ENCODE results near the gene IFI27L1.

Gene IFI27L1

DNA sequence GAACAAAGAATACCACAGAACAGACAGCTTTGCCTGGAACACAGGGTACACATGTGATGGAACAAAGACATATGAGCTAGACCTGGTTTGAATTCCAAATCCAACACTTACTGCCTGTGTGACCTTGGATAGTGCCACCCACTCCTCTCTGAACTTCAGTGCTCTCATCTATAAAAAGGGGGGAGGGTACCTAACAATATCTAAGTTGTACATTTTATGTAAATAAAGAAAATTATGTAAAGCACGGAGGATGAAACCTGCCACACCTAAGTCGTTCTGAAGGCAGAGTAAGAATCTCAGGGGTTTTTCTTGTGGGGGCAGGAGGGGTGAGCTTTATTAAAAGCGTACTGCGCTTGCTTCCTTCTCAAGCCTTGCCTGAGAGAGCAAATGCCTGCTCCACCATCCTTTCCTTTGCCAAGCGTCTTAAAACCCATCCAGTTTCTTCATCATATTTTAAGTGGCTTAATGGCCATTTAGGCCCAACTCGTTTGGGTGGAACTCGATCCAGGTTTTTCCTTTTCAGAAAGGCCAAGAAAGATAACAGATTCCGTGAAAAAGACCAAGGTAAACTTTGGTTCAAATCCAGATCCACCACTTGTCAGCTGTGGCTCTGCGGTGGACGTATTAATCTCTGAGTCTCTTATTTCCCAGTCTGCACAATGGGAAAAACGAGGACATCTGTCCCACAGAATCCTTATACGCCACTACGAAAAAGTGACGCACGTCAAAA lies 1.1 kb upstream of the IFI27L1 start:
- DNase-seq (ENCODE audit: low read depth, low spot score), result peak; percentile 64

DNA sequence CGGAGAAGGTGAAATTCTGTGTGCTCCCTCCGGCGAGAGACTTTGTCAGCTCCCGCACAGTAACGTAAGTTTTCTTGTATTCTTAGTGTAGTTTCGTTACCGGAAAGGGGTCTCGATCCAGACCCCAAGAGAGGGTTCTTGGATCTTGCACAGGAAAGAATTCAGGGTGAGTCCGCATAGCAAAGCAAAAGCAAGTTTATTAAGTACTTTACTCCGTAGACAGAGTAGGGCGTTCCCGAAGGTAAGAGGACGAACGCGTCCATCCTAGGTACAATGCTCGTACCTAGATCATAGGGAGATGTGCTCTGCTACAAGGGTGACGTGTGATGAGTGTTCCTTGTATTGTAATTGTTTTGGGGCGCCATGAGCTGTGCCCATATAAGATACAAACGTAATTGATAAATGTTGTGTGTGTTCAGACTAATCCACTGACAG lies 293 bp downstream of the IFI27L1 start:
- no peak for DNase-seq (ENCODE audit: low read depth, low spot score)

DNA sequence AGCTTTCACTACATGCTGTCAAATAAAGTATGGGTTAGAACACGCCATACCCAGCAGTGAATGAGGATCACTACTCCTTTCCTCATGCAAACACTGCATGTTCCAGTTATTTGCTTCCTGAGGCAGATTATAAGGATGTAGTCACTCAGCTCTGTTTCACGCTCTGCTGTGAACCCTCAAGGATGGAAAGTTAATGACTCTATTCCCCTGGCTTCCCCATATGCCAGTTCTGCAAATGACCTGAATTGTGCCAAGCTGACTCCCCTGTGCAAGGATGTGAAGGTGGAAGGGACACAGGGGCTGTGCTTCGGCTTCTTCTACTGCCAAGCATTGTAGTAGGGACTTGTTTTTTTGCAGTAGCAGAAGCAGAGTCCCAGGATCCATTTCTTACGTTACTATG lies 6.8 kb downstream of the IFI27L1 start:
- no peak for DNase-seq (ENCODE audit: low read depth, low spot score)

DNA sequence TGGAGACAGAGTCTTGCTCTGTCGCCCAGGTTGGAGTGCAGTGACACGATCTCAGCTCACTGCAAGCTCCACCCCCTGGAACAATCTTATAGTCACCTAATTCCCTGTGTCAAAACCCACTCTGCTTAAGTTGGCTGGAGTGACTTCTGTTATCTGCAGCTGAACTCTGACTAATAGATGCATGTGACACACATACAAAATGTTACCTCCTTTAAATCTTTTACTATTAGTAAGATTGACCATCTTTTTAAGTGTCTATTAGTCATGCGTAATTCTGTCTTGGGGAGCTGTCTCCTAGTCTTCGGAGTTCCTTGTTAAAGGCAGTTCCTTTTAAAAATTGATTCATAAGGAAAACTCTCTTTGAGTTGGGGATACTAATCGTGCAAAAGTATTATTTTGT lies 7.4 kb downstream of the IFI27L1 start:
- no peak for DNase-seq (ENCODE audit: low read depth, low spot score)

DNA sequence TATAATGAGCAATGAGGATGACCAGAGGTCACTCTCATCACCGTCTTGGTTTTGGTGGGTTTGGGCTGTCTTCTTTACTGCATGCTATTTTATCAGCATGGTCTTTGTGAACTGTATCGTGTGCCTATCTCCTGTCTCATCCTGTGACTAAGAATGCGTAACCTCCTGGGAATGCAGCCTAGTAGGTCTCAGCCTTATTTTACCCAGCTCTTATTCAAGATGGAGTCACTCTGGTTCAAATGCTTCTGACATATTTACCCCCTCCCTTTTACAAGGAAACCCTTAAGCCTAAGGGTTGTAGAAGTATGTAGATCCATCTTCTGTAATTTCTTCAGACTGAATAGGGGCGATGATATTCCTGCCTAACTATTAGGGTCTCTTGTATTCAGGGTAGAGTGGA lies 8.4 kb downstream of the IFI27L1 start:
- no peak for DNase-seq (ENCODE audit: low read depth, low spot score)

DNA sequence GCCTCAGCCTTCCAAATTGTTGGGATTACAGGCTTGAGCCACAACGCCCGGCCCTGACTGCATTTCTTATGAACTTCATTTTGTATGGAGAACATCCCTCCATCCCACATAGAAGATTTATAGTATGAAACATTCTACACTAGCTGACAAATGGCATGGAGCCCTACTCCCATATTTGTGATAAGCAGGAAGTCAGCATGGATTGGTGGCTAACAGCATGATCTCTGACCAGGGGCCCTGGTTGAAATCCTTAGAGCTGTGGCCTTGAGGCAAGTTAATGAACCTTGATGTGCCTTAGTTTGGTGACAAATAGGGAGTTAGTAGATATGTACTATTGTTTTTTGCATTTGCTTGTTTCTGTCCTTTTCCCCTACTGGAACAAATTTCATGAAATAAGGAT lies 12.3 kb downstream of the IFI27L1 start:
- DNase-seq (ENCODE audit: low read depth, low spot score), result no peak

DNA sequence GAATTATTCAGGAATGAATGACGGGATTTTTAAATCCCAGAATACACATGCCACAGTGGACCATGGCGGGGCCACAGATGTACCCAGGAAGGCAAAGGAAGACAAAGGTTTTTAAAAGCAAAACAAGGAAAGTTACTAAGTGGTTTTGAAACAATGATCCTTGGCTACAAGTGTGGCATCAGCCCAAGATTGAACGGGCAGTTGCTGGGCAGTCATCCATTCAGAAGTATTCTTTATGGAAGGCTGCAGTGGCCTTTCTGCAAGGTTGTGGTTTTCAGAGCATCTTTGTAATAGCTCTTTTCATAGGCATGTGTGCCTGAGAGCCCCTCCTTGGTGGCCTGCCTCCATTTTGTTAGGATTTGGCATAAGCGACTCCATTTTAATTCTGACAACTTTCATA lies 16.0 kb downstream of the IFI27L1 start:
- DNase-seq (ENCODE audit: low read depth, low spot score), result peak; percentile 76

DNA sequence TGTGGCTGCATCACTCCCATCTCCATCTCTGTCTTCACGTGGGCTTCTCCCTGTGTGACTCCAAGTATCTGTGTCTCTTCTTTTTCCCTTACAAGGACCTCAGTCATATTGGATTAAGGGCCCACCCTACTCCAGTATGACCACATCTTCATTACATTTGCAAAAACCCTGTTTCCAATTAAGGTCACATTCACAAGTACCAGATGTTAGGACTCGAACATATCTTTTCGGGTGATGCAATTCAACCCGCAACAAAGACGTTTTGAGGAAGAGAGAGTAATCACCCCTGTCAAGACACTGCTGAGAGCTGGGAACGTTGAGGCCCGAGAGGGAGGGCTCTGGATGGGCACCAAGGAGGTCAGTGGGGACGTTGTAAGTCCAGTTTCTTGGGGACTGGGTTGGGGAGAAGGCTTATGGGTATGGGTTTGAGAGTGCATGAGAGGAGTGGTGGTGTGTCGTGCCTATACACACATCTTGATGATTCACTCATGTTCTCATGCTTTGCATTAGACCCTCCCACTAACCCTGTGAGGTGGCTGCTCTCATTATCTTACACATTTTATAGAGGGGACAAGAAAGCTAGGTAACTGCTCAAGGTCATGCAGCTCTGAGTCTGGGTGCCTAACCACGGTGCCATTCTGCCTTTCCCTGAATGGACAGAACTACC lies 17.3 kb downstream of the IFI27L1 start:
- no peak for DNase-seq (ENCODE audit: low read depth, low spot score)

DNA sequence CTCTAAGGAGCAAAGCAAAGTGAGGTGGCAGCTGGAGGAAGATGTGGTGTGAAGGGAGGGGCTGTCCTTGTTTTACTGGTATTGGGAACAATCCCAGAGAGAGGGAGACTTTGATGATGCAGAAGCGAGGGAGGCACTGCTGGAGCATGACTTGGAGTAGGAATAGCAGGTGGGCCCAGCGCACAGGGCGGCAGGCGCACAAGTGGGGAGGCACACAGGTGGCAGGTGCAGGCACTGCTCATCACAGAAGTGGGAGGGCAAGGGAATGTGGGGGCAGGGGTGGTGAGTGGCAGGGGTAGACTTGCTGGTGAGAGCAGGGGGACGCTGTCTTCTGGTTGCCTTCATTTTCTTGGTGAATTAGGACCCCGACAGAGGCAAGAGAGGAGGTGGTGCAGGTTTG lies 17.9 kb downstream of the IFI27L1 start:
- DNase-seq (ENCODE audit: low read depth, low spot score), result no peak

DNA sequence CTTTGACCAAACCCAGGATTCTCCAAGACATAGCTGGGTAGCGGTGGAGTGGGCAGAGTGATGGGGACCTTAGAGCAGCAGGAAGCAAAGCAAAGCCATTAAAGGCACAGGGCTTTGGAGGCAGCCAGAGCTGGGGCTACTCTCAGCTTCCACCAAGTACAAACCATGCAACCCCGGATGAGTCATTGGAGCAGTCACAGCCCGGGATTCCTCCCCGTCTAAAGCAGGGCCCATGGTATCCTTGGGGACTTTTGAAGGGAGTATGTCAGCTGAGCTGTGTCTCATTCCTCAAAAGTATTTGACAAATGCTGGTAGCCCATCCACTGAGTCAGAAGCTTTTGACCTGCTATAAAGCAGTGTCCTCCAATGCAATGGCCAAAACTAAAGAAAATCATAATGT lies 19.7 kb downstream of the IFI27L1 start:
- peak; percentile 77 for DNase-seq (ENCODE audit: low read depth, low spot score)

DNA sequence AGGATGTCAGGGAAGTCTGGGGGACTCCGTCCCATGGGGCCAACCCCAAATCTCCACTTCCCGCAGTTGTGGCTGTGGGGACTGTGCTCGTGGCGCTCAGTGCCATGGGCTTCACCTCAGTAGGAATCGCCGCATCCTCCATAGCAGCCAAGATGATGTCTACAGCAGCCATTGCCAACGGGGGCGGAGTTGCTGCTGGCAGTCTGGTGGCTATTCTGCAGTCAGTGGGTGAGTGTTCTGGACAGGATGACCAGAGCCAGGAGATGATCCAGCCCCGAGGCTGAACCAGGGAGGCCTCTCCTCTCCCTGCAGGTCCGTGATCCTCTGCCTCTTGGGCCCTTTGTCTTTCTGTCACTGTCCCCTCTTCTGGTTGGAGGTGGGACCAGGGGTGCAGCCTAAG lies 20.6 kb downstream of the IFI27L1 start:
- DNase-seq (ENCODE audit: low read depth, low spot score), result no peak

DNA sequence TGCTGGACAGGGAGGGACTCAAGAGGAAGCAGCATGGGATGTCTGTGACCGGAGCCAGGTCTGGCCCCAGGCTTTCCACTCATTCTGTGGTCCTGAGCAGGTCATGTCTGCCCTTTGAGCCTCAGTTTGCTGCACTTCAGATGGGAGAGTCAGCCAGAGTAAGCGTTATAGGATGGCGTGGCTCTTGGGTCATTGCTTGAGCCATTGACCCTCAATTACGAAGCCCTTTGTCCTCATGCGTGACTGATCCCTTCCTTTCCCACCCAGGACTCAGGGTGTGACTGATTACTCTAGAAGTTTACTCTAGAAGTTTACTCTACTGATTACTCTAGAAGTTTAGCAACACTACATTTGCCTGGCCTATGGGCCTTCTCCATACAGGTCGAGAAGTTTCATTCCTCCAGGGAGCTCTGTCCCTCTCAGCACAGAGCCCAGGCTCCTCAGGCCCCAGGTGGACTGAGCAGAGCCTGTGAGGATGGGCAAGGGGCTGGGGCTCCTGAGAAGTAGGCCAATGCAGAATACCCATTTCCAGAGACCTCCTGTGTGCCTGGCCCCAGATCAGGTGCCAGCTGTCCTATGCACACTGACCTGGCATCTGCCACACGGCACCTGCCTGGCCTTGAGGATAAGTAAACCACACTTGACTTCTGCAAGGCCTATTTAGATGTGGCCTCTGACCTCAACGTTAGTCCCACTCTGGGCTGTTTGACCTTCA lies 21.8 kb downstream of the IFI27L1 start:
- no peak for DNase-seq (ENCODE audit: low read depth, low spot score)

DNA sequence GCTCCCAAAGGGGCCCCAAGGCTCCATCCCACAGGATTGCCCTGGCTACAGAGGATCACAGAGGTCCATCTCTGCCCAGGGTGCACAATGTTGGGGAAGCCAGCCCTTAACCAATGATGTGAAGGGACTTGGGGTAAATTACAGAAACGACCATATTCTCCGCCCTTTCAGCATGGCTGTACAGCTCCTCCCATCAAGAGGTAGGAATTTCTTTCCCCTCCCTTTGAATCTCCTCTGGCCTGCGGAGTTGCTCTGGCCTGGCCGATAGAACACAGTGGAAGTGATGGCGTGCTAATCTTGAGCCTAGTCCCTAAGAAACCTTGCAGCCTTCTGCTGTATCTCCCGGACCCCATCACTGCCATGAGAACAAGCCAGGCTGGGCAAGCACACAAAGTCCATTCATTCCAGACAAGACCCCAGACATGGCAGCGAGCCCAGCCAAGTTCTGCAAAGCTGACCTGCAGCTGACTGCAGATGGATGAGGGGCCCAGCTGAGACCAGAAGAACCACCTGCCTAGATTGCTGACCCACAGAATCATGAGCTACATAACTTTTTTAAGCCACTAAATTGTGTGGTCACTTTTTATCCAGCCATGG lies 22.5 kb downstream of the IFI27L1 start:
- DNase-seq (ENCODE audit: low read depth, low spot score), result peak; percentile 83

DNA sequence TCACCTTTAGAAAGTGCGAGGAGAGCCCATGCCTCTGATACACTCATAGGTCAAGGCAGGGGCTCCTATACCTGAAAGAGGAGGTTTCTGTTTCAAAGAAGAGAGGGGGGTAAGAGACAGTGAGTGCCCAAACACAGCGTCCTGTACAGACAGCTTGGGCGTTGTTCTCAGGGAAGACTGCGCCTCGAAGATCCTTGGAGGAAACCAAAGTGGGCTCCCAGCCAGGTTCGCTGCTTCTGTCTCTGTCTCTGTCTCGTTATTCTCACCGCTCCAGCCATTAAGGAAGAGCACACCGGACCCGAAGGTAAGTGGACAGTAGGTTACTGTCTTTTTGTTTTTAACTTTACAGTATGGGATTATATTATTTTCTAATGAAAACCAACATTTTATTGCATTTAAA lies 23.6 kb downstream of the IFI27L1 start:
- no peak for DNase-seq (ENCODE audit: low read depth, low spot score)

DNA sequence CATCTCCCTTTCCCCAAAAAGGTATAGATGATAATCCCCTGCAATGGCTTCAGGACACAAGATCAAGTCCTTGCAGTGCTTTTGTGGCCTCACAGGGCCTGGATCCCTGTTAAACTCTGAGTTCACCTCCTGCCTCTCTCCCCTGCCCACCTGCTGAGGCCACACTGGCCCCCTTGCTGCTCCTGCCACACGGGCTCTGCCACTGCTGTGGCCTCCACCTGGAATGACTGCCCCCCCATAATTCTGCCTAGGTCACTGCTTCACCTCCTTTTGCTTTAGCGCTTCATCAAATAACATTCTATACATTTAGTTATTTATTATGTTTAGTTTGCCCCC lies 28.8 kb downstream of the IFI27L1 start:
- DNase-seq (ENCODE audit: low read depth, low spot score), result no peak

DNA sequence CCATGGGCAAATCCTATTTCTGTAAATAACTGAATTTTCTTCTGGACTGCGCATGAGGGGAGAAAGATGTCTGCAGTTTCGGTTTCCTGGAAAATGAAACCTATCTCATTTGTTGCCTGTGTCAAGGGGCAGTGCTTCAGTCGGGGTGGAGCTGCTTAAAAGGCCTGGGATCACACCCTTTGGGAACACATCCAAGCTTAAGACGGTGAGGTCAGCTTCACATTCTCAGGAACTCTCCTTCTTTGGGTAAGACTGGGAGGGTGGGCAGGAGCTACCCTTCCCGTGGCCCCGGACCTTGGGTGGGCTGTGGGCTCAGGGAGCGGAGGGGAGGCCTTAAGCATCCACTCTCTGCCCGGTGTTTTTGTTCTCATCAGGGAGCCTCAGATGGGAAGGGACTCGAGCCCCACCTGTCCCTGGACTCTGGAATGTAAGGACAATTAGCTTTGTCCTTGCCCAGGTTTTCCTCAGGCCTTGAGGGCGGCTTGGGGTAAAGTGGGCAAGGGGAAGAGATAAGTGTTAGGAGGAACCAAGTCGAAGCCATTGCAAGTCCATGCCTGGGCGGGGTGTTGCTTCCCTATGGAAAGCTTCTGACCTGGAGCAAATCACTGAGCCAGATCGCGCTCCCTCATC lies 29.6 kb downstream of the IFI27L1 start, which contains the start of gene IFI27:
Gene IFI27 (plus strand): TSS at position 185 of the 630 bp plus-strand sequence.
- DNase-seq (ENCODE audit: low read depth, low spot score), result peak; percentile 70

DNA sequence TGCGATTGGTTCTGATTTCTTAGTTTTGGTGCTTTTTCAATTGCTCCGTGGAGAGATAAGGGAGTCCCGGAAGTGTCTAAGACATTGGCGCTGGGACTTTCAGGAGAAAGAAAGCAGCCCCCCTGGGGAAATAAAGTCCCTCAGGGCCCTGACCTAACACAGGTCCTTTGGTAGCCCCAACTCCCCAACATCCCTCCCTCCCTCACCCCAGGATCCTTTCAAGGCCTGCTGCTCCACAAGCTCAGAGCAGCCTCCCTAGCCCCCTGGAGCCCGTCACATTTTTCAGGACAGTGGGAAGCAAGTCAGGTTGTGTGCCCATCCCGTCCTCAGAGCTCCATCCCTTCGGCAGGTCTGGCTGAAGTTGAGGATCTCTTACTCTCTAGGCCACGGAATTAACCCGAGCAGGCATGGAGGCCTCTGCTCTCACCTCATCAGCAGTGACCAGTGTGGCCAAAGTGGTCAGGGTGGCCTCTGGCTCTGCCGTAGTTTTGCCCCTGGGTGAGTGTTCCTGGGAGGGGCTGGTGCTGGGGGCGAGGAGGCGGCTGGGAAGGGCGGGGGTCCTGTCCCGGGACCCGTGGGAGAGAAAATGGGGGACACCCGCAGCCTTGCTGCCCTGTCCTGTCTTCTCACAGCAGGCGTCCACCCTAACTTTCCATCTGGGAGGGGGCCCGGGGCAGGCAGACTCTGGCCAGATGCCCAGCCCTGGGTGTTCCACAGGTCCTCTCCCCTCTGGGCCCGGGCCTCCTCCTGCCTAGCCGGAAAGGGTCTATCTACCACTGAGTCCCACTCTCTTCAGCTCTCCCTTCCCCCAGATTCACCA lies 30.4 kb downstream of the IFI27L1 start:
- DNase-seq (ENCODE audit: low read depth, low spot score), result no peak

DNA sequence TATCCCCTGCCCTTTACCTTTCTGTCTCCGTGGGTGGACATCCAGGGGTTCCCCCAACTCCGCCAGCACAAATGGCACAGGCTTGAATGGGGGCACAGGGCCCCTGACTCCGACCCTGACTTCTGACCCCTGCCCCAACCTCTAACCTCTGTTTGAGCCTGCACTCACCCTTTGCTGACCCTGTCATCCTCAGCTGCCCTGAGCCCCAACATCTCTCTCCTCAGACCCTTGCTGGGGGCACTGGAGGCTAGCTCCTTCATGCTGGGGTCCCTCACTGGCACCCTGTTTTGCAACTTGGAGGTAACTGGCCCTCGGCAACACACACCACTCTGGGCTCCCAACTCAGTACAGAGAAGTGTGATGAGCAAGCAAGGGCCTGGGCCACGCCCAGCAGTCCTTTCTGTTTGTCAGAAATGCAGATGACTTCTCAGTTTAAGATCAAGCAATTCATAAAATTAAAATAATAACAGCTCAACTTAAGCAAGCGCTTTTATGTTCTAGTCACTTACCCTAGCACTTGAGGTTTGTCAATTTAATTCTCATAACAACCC lies 31.5 kb downstream of the IFI27L1 start:
- no peak for DNase-seq (ENCODE audit: low read depth, low spot score)

DNA sequence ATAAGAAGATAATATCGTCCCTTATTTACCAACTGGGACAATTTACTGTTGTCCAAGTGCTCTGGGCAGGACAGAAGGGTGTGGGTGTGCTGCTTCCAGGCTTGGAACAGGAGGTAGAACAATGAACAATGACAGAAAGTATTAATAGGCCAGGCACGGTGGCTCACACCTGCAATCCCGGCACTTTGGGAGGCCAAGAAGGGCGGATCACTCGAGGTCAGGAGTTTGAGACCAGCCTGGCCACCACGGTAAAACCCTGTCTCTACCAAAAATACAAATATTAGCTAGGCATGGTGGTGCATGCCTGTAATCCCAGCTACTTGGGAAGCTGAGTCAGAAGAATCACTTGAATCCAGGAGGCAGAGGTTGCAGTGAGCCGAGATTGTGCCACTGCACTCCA lies 32.0 kb downstream of the IFI27L1 start:
- no peak for DNase-seq (ENCODE audit: low read depth, low spot score)

DNA sequence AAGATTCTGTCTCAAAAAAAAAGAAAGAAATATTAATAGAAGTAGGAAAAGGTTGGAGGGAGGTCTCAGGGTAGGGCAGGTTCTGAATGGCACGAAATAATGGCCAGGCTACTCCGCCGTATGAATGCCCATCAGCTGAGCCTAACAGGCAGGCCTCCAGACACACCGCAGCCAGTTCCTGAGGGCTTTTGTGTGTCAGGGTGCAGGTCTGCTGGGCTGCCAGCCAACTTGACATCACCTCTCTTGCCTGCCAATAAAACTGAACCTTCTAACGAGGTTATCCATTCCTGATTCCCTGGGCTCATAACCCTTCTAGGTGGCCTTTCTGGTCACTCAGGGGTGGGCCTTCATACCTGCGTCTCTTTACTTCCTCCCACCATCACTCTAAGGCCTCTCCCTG lies 32.4 kb downstream of the IFI27L1 start:
- peak; percentile 86 for DNase-seq (ENCODE audit: low read depth, low spot score)

Data from astrocyte of the hippocampus (primary cell).